HG02943 (cell line): ENCODE measurements around the gene GATA3.
A peak's percentile ranks its signal among the peaks of the same experiment; 100 is the strongest.

ENCODE experiments used
- ATAC-seq: cut with Tn5 transposase; IDR thresholded peaks from one replicate; pipeline ENCODE4 v1.9.1; 2021; ENCODE audit warnings: mild to moderate bottlenecking, low read depth, moderate library complexity; ENCODE audit not compliant: unreplicated experiment

GATA3 gene

DNA sequence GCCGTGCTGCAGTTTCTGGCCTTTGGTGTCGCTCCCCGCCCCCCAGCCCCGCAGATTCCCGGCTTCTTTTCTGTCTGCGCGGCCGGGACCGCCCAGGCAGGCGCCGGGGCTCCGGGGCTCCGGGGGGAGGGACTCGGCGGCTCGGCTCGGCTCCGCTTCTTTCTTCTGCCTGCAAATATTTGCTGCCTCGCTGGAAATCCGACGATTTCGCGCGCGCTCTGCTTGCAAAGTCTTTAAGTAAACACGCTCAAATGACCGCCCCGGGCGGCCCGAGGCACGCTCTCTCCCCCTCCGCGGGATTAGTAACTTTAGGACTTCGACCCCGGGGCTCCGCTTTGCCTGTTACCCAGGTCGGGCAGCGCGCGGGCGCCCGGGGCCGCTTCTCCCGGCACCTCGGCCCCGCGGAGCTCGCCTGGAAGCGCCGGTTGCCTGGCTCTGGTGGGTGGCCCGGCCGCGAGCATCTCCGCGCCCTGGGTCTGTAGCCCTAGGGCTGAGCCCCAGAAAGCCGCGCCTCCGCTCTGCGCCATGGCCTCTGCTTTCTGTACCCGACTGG lies 3.9 kb upstream of the GATA3 start:
- no peak for ATAC-seq

DNA sequence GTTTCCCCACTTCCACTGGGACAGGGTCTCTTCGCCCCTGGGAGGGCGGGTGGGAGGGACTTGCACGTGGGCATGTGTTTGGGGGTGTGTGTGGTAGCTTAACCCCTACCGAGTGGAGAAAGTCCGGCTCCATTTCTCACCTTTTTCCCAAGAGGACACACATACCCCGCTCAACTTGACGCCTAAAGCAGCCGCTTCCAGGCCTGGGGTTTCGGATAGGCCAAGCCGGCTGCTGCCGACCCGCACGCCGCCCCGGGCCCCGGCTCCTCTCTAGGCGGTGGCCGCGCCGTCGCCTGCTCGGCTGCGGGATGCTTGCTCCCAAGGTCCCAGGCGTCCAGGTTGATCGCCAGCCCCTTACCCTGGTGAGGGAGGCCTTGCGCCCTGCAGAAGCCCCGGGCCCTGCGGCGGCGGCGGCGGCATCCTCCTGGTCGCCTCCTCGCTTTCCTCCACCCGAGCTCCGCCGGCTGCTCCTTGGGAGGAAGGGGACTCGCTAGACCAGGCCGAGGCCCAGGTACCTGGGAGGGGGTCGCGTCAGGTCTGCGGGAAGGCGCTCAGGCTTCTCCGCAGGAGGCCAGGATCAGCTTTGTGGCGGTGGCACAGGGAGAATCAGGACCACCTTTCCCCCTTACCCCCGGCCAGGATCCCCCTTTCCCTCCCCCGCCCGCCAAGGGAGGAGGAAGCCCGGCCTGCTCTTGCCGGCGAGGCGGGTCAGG lies 3.2 kb upstream of the GATA3 start:
- ATAC-seq: no peak

DNA sequence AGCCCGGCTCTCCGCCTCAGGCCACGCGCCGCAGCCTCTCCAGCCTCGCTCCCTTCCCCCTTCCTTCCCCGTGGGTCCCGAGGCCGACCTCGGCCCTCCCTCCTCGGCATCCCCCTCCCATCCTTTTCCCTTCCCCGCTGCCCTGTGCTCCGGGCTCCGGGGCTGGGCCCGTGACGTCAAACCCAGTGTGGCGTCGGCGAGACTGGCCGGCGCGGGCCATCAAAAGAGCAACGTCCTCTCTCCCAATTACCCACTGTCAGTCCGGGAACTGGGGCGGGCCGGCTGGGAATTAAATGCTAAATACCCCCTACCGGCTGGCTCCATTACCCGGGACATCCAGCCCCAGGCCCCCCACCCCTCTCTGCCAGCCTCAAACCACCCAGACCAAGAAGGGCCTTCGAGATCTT lies 2.6 kb upstream of the GATA3 start:
- ATAC-seq: no peak

DNA sequence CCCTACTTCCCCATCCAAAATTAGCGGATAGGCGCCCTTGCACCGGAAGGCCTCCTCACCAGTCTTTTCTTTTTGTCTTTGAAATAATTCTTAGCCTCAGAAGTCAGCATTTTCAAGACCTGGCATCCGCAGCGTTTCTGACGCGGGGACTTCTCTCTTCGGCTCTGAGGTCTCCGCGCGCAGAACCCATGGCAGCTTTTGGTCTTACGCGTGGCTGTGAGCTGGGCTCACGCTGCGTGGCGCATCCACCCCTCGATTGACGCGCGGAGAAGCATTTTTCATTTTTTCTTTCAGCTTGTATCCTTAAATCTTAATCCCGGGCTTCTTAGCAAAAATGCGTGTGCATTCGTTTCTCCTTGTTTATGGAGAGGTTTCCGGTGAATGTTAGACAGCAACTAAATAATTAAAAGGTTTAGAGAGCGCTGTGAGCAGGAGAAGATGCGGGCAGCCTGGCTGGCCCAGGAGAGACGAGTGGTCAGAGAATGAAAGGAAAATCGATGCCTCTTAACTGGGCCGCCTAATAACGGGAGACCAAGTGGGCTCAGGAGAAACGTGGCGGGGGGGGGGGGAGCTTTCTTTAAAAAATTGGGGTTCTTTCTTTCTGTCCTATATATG lies 2.0 kb upstream of the GATA3 start:
- no peak for ATAC-seq

DNA sequence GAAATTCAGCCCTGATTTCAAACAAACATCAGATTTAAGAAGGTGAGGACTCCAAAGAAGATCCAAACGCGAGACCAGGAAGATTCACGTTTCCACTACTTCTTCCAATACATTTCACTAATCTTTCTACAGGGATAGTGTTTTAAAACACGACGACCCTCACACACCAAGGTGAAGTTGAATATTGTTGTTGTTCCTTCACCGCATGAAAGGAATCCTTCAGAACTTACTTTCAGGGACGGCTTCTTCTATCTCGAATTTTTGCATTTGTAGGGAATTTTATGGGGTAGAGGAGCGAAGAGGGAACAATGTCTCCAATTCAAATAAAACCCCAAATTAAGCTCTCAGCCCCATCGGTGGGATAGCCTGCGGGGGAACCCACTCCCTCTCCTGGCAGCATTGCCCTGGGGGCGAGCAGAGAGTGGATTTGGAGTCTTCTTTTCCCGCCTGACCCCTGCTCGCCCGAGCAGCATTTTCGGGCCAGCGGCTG lies 1.5 kb upstream of the GATA3 start:
- no peak for ATAC-seq

DNA sequence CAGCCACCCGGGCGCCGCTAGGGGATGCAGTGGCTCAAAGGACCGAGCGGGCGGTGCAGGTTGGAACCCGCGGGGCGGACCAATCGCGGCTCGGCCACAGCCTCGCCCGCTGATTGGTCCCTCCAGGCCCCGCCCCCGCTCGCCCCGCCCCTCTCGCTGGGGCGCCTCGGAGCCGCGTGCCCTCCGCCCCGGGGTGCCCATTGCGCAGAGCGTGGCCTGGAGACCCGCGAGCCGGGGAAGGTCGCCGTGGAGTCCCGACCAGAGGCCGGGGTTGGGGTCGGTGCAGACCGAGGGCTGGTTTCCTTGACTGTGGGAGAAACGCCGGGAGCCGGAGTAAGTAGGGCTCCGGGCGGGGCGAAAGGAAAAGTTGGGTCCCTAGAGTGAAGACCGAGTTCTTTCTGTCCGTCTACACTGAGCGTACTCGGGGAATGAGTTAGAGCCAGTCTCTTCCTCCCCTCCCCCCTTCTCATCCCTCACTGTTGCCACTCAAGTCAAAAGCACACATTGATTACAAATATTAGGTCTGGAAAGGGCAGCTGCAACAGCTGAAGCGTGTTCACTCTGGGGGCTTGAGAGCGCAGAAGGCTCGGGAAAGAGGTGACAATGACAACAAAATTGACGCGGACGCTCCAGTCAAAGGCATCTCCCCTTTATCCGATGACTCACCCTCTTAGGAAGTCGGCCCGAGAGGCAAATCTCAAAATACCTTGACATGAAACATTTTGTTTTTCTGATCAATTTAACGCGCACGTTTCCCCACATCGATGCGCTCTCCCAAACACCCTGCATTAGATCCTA lies 843 bp upstream of the GATA3 start:
- peak; percentile 47 for ATAC-seq

DNA sequence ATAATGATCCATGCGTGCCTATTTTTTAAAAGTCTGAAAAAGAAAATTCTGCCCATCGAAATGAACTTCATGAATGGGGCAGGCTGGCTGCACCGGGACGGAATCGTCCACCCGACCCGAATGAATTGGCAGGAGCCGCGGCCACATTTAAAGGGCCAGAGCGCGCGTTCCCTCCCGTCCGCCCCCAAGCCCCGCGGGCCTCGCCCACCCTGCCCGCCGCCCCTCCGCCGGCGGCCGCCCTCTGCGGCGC lies 319 bp upstream of the GATA3 start:
- ATAC-seq: peak; percentile 2

DNA sequence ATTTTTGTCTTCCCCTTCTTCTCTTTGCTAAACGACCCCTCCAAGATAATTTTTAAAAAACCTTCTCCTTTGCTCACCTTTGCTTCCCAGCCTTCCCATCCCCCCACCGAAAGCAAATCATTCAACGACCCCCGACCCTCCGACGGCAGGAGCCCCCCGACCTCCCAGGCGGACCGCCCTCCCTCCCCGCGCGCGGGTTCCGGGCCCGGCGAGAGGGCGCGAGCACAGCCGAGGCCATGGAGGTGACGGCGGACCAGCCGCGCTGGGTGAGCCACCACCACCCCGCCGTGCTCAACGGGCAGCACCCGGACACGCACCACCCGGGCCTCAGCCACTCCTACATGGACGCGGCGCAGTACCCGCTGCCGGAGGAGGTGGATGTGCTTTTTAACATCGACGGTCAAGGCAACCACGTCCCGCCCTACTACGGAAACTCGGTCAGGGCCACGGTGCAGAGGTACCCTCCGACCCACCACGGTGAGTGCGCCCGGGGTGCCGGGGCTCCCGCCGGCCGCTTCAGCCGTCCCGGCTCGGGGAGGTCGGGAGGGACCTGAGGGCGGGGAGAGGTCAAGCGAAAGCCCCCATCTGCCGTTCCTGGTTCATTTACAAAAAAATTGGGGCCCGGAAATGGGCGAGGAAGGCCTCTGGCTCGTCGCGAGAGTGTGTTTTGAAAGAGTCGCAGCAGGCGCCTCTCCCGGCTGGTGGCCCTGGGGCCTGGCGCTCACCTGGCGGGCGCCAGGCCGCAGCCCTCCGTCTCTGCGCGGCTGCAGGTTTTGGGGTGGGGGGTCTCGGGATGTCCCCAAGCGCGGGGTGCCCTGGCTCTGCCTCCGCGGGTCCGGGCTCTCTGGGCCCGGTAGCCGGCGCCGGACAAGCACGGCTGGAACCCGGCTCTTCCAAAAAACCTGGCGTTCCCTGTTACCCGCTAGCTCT lies 1.2 kb downstream of the GATA3 start:
- no peak for ATAC-seq

DNA sequence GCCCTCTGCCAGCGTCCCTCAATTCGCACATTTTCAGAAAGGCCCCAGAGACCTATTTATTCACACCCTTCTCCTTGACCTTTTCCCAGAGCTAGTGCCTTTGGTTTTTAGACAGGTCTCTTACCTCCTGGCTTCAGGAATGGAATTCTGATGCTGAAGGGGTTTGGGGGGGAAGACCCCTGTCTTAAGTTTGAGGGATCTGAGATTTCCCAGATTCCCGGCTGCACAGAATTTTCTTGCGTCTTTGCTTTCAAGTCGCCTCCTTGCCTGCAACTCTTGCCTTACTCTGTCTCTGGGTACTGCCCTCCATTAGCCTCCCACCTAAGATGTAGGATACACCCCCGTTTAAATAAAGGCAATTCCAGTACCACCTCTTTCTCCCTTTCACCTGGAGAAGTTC lies 1.9 kb downstream of the GATA3 start:
- ATAC-seq: no peak

DNA sequence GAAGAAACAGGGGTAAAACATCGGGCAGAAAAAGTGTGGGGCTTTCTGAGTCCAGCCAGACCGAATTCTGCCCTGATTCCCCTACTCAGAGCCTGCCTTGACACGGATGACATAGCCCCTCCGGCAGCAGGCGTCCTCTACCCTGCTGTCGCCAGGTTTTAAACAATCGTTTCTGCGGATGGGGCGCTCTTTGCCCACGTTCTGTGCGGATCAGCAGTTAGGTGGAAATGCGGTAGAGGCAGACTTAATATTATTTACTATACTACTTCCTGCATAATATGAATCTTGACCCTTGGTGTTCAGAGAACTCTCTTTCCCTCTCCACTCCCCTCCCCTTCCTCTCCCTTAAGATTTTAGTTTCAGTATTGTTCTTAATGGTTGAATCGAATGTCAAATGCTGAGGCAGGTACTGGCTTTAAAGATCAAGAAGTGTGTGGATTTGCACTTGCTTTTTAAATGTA lies 2.4 kb downstream of the GATA3 start:
- peak; percentile 28 for ATAC-seq

DNA sequence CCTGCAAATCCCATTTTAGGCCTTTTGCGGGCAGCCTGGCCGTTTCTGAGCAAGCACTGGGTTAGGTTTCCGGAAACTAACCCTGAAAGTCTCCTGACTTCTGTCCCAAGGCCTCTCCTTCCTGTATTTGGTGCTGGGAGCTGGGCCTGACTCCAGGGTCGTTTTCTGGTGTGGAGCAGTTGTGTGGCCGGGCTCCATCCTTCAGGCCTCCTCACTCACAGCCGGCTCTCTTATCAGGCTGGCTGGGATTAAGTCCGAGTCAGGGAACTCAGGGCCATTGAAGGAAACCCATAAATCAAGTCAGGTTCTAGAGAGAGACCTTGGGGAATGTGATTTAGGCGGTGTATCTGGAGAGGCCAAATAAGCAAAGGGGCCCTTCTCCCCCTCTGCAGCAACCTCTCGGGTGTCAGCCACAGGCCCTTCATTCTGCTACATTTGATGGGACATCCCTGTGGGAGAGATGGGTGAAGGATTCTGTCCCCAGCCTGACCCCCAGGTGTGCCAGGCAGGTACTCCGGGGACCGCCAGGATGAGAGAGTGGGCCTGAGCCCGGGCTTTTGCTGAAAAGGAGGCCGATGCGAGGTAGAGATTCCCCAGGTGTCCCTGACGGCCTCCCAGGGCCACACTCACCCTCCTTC lies 3.3 kb downstream of the GATA3 start:
- no peak for ATAC-seq

DNA sequence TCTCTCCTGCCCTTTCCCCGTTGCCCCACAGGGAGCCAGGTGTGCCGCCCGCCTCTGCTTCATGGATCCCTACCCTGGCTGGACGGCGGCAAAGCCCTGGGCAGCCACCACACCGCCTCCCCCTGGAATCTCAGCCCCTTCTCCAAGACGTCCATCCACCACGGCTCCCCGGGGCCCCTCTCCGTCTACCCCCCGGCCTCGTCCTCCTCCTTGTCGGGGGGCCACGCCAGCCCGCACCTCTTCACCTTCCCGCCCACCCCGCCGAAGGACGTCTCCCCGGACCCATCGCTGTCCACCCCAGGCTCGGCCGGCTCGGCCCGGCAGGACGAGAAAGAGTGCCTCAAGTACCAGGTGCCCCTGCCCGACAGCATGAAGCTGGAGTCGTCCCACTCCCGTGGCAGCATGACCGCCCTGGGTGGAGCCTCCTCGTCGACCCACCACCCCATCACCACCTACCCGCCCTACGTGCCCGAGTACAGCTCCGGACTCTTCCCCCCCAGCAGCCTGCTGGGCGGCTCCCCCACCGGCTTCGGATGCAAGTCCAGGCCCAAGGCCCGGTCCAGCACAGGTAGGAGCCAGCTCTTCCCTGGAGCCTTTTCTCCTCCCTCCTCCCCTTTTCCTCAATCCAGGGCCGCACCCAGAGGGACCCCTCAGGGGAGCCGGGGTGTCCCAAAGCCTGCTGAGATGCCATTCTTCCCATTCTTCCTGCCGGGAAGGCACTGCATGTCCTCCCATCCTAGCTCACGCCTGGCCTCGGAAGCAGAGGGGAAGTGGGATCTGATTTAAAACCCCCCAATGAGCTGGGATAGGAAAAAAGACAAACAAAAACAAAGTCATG lies 4.0 kb downstream of the GATA3 start:
- ATAC-seq: no peak

DNA sequence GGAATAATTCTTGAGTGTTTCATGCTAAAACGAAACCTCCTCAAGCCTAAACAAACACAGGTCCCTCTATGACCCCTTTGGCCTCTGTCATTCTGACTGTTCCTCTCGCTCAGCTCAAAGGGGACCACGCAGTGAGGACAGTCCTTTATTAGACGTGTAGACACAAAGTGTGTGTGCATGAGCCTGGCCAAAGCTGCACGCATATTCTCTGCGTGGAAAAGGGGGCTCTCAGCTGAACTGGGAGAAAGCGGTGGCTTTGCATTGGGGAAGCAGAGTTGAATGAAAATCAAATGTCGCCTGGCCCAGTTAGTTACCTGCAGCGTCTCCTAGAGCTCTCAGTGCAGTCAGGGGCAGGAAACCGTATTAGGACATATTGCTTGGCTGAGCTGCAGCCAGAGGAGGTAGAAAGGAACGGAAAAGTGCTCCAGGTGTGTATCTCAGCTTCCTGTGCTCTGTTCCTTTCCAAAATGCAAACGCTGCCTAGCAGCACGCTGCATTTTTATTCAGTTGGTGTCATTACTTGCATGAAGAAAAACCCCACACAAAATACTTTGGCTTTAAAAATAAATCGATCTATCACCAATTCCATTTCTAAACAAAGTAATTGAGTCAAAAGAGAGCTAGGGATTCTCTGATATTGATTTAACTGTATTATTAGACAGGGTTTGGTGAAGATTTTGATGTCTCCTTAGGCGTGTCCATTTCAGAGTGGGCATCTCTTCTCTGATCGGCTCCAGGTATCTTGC lies 4.9 kb downstream of the GATA3 start:
- no peak for ATAC-seq

DNA sequence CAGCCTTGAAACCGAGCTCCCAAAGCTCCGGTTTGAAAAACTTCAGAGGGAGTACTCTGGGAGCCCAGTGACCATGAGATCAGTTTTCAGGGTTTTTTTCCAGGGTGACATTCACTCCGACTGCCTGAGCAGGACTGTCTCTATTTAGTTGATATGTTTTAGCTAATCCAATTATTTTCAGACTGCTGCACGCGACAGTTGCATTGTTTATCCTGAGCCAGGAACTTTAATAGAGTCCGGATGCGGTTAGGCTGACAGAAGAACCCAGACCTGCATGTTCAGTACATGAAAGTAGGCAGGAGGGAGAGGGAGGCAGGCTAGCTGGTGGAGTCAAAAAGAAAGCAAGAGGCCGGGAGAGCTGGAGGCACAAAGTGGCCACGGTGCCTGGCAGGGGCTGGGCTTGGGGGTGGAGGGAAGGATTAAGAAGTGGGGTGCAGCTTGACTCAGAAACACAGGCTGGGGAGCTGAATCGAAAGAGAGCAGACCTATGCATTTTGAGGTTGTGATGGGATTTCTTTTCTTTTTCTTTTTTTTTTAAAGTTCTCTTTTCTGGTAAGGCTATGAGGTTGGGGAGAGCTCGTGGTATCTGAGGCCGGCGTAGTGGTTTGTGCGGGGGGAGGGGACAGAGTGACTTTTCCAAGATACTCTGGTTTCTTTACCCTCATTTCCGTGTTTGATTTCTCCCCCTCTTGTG lies 5.7 kb downstream of the GATA3 start:
- ATAC-seq: no peak

DNA sequence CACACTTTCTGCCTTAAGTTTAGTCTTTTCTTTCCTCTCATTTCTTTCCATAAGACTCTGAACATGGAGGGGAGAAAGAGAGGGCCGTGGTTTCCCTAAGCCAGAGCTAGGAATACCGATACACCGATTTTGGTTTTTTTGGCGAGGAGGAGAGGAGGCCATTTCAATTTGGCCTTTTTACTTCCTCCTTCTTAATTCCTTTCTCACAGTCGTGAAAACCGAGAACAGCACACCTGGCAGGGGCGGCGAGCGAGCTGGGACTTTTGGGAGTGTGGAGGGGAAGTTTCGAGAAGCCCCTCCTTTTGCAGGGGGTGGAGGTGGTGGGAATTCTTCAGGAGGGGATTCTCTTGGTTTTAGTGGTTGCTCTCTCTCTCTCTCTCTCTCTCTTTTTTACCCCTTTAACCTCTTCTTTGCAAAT lies 6.2 kb downstream of the GATA3 start:
- ATAC-seq: no peak

DNA sequence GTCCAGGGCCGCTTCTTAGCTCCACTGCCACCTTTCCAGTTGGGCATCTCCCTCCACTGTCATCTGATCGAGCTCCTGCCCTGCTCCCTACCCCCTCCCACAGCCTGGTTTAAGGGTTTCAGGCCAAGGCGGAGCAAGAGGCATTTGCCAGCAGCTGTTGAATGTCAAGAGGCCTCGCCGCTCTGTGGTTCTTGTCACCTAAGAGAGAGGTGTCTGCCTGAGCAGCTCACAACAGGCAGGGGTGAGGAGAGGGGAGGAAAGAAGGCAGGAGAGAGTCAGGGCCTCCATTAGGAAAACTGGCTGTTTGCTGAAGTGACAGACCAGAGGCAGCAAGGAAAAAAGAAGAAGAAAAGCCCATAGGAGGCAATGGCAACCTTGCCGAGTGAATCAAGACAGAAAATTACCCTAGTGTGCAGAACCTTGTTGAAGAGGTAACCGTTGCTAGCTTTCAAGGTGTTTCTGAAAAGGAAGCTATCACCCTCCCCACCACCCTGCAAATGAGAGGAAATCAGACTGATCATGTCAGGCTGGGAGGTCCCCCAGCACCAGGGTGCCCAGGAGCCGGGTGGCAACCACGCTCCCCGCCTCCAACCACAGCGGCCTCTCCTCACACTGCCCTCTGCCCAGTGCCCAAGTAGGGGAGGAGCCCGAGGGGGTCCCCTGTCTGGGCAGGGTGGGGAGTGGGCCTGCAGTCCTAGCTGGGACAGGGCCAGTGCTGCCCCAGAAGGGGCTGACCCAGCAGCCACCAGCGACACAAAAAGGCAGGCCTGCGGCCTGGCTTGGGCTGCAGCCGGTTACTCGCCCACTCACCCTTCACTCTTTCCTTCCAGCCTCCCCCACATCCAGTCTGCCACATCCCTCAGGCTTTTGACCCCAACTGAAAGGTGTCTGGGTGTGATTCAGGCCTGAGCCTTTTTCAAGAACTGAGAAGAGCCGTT lies 7.1 kb downstream of the GATA3 start:
- ATAC-seq: no peak
